Midbrain (tissue), 1 donor: Measurements from ENCODE around the gene VASH1.

Experiments
- DNase-seq: peaks from one replicate; lab custom pipeline; 2025; lab: John Stamatoyannopoulos, UW

VASH1 gene

GRCh38 chr14:76742966-76743365, 18.3 kb upstream of the VASH1 start:
- DNase-seq = no peak

GRCh38 chr14:76752744-76753143, 8.5 kb upstream of the VASH1 start:
- DNase-seq = peak; percentile 68

DNA sequence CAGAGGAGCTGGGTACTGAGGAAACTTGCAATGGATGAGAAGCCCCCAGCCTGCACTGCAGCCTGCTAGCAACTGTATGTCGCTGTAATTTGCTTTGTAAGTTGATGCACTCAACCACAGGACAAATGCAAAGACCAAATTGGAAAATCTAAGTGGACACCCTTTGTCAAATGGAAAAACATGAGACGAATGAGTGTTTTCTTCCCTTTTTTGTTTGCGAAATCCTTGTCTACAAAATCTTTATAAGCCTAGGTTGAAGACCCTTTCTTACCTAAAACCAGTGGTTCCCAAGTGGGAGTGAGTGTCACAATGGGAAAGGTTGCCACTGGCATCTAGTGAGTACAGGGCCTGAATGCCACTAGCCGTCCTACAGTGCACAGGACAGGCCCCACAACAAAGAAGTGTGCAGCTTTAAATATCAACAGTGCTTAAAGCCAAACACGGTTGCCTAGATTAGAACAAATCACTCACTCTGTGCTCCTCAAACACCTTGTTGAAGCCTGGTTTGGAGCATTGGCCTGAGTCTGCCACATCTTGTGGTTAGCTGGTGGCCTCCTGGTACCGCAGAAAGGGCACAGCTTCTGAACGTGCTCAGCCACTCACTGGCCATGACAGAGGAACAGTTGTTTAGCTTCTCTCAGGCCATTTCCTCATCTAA, 7.6 kb upstream of the VASH1 start:
- DNase-seq = no peak

DNA sequence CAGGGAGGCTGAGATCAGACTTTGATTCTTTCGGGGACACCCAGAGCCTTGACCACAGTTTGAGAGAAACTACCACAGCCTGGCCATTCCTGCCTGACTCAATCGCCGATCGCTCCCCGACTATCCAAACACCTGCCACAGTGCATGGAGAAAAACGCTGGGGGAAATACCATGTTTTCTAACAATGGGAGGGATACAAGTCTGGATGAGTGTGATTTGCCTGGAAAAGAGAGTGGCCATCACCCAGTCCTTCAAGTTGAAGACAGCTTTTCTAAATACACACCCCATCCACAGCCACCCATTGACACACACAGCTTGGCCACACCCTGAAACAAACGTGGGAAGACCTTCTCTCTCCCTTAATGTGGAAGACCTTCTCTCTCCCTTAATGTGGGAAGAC, 6.7 kb upstream of the VASH1 start:
- no peak for DNase-seq

GRCh38 chr14:76755610-76756370, 5.5 kb upstream of the VASH1 start:
- no peak for DNase-seq

GRCh38 chr14:76756371-76756750, 4.9 kb upstream of the VASH1 start:
- no peak for DNase-seq

GRCh38 chr14:76759589-76759988, 1.7 kb upstream of the VASH1 start:
- DNase-seq = no peak

GRCh38 chr14:76760331-76761135, 735 bp upstream of the VASH1 start:
- no peak for DNase-seq

DNA sequence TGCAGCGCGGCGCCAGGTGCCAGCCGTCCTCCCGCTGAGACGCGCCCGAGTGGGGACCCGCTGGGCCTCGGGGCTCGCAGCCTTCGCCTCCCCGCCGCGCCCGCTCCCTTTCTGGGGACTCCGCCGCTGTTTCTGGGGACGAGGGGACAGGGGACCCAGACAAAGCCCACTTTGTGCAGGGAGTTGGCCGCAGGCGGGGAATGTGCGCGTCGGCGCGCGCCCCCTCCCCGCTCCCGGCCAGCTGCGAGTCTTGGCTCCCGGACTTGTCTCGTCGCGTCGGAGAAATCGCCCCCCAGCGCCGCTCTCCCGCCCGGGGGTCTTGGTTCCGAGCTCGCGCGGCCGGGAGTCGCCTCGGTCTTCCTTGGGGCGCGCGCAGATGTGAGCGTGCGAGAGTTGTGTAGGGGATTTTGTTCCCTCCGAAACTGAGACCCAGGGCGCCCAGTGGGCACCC, 717 bp downstream of the VASH1 start:
- DNase-seq = peak; percentile 65

GRCh38 chr14:76762411-76763095, 1.3 kb downstream of the VASH1 start:
- no peak for DNase-seq

DNA sequence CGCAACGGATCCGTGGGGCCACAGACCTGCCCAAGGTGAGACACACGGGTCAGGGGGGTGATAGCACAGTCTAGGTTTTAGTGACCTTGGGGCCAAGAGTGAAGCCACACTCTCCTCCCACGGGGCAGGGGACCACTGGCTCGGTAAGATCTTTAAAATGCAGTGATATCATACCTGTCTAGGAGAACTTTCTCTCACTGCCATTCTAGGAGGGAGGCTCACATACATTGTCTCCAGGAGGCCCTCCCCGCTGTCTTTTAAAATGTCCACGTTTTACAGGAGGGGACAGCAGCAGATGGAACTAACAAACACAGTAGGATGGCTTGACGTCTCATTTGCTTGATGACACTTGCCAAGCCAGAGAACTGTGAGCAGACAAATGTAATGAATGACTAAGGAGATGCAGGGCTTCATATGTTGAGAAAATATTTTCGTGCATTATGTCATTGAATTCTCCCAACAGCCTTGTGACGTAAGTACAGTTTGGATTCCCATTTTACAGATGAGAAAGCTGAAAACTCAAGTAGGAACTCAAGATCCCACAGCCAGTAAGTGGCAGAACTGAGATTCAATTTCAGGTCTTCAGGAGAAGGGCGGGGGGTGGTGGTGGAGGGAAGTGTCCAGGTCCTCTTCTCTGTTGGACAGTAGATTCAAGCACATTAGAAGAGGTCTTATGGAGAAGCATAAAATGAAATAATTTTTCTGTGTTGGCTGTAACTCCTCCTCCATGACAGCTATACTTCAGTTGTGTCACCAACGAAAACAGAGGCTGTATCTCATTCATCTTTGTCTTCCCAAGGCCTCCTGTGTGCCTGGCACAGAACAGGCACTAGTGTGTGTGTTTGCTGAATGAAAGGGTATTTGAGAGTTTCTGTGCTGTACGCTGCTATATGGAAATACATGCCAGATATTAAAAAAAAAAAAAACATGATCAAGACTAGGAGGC, 2.1 kb downstream of the VASH1 start:
- peak; percentile 49 for DNase-seq

DNA sequence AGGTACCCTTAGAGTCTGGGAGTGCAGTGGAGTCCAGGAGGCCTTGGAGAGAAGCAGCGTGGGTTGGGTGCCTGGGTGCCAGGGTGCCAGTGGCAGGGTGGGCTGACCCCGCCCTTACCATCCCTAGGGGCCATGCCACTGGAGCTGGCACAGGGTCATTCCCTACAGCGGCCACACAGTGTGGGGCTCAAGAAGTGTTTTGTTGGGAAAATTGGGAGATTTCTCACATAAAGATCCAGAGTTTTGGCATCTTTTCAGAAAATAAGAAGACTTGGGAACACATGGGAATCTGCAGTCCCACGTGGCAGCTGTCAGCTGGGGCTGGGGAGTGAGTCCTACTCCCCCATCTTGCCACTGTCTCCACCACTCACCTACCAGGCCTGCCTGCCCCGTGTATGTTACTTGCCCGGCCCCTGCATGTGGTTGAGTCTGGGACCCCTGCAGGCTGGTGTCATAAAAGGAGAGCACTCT, 4.2 kb downstream of the VASH1 start:
- DNase-seq = no peak

DNA sequence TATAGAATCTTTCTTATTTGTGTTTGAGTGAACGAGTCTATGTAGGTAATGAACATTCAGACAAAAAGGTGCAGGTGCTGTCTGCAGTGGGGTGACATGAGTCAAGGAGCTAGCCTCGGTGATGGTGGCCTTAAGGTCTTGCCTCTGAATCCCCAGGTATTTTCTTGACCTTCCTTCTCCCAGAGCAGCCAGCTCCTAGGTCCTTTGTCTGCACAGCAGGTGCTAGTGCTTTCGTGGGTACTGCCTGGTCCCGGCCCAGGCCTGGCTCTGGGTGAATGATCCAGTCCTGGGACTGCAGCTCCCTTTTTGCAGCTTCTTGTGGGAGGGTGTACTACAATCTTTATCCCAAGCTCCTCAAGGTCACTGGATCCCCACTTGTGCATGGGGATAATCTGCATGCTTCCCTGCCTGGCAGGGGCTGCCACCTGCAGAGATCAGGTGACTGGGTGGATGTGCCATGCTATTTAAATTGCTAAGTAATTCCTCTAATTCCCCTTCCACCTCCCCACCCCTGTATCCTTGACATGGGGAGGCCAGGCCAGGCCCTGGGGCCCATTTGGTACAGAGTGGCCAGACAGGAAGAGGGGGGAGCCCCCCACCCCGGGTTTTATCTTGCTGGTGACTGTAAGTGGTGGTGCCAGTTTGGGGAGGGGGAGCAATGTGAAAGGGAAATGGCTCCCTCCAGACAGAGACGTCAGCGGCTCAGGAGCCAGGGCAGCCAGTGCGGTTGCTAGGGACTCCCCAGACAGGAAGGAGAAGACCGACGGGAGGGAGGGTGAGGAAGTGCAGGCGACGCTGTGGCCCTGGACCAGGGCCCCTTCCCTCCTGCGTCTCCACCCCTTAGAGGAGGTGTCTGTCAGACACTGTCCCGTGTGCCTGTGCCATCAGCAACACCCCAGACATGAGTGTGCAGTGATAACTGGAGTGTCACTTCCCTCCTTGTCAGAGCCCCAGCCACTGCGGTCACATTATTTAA, 6.7 kb downstream of the VASH1 start:
- DNase-seq = peak; percentile 56

DNA sequence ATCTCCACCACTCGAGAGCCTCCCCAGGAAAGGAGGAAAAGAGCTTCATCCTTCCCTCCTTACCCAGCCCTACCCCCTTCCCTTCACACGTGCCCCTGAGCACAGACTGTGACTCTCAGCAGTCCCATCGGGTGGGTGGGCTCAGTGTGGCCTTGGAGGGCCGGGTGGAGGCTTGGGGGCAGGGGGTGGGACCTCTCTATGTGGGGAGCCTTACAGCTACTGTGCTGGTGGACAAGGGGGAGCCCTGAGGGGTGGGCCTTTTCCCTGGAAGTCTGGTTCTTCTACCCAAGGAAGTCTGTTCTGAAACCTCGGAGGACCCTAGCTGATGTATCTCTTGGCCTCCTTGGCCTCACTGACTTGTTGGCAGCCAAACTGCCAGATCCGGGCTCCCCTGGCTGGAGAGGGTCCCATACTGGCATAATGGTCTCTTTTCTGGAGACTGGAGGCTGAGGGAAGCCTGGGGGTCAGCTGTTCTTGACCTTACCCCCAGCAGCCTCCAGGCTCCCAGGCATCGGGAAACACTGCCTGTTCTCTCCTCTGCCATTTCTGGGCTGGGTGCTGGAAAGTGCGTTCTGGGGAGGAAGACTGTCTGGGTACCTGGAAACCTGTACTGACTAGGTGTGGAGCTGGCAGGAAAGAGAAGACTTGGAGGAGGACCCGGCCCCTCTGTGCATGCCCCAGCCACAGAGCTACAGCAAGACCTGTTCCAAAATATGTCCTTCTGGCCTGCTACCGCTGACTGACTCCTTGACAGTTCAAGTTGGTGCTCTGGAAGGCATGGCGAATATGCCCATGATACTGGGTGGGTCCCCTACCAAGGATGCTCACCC, 7.6 kb downstream of the VASH1 start:
- no peak for DNase-seq

DNA sequence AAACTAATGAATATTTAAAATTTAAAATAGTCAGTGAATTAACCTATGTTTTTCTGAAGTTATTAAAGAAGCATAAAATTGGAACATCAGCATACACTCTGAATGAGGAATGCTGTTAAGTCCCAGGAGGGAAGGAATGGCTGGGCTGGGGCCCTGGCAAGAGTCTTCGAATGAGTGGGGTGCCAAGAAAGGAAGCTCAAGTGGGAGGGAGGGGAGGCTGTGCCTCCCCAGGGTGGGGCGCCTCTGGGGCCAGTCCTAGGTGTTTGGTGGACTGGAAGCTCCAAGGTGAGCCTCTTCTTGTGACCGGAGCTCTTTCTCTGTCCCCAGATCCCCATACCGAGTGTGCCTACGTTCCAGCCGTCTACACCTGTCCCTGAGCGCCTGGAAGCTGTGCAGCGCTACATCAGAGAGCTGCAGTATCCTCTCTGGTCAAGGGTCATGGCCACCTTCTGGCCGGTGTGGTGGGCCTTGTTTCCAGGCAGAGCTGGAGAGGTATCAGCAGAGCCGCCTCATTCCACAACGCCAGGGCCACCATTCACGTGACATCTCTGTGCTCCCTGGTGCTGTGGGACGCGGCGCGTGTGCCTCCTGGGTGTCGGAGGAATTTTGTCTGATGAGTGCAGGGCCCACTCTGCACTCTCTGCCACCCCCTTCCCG, 8.5 kb downstream of the VASH1 start:
- DNase-seq = no peak

DNA sequence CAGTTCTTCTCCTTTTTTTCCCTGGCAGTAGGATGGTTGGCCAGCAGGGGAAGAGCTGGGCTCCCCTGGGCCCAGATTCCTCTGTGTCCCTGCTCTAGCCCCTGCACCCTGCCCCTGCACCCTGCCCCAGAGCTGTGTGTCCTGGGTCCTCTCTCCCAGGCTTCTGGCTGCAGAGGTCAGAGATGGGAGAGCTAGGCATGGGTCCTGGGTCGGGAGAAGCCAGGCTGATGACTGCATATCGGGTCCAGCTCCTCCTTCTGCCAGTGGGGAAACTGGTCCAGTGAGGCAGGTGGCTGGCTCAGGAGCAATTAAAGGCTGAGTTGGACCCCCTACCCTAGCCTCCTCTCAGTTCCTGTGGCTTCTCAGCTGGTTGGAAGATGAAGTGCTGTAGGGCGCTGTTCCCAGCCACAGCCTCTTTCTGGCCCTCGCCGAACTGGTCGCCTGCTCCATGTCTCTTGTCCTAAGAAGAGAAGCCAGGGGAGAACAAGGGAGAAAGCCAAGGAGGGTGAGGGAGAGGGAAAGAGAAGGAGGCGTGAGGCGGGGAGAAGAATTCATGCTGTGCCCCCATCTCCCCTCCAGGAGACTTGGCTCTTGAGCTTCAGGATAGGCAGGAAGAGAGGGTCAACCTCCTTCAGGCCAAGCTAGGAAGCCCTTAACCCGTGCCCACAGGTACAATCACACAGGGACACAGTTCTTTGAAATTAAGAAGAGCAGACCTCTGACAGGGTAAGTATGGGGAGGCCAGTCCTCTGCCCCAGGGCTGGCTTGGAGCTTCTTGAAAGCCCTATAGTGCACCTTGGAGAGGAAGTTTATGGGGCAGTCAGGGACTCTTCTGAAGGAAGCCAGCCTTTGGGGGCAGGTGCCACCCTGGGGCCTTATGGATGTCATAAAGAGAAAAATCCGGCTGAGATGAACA, 9.5 kb downstream of the VASH1 start:
- DNase-seq = no peak

- no peak for DNase-seq
Observed at GRCh38 chr14:76771437-76771980, 10.2 kb downstream of the VASH1 start.
